Neural crest cell (in vitro differentiated cells): ENCODE data around the gene FUOM. TPM values are rescaled to one million over a fixed set of nuclear protein-coding genes. Genes with fewer than 3 reads are reported as not detected.

Experiments used
- DNase-seq: peaks from one replicate; pipeline ENCODE4 v3.0.0; 2021; ENCODE audit warnings: low read depth, mixed read lengths, low spot score
- H3K27ac Mint-ChIP-seq: one replicate; pipeline ENCODE4 v1.8.0; 2021; ENCODE audit warnings: mild to moderate bottlenecking, mixed read lengths; ENCODE audit not compliant: unreplicated experiment
- H3K27me3 Mint-ChIP-seq: 2 replicates; pipeline ENCODE4 v1.8.0; 2021; ENCODE audit warnings: low read depth, mild to moderate bottlenecking, mixed read lengths
- H3K36me3 Mint-ChIP-seq: 2 replicates; pipeline ENCODE4 v1.8.0; 2021; ENCODE audit warnings: low read depth, mild to moderate bottlenecking, mixed read lengths
- H3K4me1 Mint-ChIP-seq: 2 replicates; pipeline ENCODE4 v1.8.0; 2021; ENCODE audit warnings: mixed read lengths
- H3K4me3 Mint-ChIP-seq: one replicate; pipeline ENCODE4 v1.8.0; 2021; ENCODE audit warnings: mild to moderate bottlenecking, mixed read lengths
- H3K9me3 Mint-ChIP-seq: 2 replicates; pipeline ENCODE4 v1.8.0; 2021; ENCODE audit warnings: mixed read lengths
- total RNA-seq: library from RNA; stranded (reverse); gene quantifications from 2 replicates; pipeline ENCODE4 v1.2.1, GENCODE V29; 2021
- TF ChIP-seq, protein P1 (sequence below): fragments of 200-600 bp; sonication (generic); conservative IDR thresholded peaks from 2 replicates; pipeline ENCODE4 v1.5.0; 2021; ENCODE audit warnings: antibody characterized with exemption, mild to moderate bottlenecking

Gene FUOM
- total RNA-seq, 1 donor from 2014 or later = 18.3 TPM

DNA sequence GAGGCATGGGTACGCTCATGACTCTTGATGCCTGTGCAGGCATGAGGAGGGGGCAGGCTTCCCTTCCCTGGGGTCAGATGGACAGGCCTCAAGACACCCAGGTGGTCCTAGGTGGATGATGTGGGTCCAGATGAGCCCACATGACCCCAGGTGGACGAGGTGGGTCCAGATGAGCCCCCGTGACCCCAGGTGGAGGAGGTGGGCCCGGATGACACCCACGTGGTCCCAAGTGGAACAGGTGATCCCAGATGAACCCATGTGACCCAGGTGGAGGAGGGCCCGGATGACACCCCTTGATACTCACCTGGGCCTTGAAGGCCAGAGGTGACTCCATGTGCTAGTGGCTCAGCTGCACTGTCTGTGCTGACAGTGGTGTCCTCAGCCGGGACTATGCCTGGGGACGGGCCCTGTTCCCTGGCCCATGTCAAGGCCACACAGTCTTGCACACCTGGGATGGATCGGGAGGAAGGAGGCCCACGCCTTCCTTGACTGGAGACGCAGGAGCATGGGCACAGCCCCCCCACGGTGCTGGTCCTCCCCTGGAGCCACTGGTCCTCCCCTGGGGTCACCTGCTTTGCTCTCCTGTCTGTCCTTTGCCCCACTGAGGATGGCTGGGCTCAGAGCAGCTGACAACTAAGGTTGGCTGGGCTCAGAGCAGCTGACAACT, 7.4 kb downstream of the FUOM start:
- Mint-ChIP-seq H3K4me3 (no peak overlapping the region), H3K27ac (no peak overlapping the region), H3K9me3 (no peaks in the 10 kb centered on the region), H3K27me3 (peaks cover 9% of the 10 kb centered on the region), H3K4me1 (peaks cover 5% of the 10 kb centered on the region), H3K36me3 (peaks cover 2% of the 10 kb centered on the region)
- DNase-seq = no peak
- TF ChIP-seq, protein P1, sequence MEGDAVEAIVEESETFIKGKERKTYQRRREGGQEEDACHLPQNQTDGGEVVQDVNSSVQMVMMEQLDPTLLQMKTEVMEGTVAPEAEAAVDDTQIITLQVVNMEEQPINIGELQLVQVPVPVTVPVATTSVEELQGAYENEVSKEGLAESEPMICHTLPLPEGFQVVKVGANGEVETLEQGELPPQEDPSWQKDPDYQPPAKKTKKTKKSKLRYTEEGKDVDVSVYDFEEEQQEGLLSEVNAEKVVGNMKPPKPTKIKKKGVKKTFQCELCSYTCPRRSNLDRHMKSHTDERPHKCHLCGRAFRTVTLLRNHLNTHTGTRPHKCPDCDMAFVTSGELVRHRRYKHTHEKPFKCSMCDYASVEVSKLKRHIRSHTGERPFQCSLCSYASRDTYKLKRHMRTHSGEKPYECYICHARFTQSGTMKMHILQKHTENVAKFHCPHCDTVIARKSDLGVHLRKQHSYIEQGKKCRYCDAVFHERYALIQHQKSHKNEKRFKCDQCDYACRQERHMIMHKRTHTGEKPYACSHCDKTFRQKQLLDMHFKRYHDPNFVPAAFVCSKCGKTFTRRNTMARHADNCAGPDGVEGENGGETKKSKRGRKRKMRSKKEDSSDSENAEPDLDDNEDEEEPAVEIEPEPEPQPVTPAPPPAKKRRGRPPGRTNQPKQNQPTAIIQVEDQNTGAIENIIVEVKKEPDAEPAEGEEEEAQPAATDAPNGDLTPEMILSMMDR = no peak

DNA sequence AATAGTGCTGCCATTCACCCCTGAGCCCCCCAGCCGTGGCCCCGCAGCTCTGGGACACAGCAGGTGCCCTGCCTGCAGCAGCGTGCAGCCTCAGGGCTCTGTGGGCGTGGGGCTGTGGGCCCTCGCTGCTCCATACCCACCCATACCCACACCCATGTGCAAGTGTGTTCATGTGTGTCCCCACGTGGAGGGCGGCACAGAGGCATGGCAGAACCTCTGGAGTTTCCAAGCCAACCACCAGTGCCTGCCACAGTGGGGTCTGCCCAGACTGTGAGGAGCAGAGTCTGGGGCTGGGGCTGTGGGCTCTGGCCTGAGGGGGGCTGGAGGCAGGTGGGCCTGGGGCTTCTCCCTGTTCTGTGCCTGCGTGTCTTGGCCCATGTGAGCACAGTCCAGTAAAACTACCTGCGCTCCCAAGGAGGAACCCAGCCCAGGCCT, 8.2 kb downstream of the FUOM start:
- peak overlapping the region; percentile 35 for H3K4me3 Mint-ChIP-seq
- H3K4me1 Mint-ChIP-seq = peaks cover 9% of the 10 kb centered on the region
- TF ChIP-seq, protein P1 = no peak
- H3K9me3 Mint-ChIP-seq = no peaks in the 10 kb centered on the region
- DNase-seq = no peak
- peaks cover 13% of the 10 kb centered on the region for H3K27me3 Mint-ChIP-seq
- H3K27ac Mint-ChIP-seq = no peak overlapping the region
- peaks cover 2% of the 10 kb centered on the region for H3K36me3 Mint-ChIP-seq

- Mint-ChIP-seq H3K27me3 (peaks cover 13% of the 10 kb centered on the region), H3K36me3 (peaks cover 2% of the 10 kb centered on the region), H3K4me1 (peaks cover 9% of the 10 kb centered on the region)
These were observed 8.7 kb downstream of the FUOM start for GRCh38 chr10:133349160-133349568.

DNA sequence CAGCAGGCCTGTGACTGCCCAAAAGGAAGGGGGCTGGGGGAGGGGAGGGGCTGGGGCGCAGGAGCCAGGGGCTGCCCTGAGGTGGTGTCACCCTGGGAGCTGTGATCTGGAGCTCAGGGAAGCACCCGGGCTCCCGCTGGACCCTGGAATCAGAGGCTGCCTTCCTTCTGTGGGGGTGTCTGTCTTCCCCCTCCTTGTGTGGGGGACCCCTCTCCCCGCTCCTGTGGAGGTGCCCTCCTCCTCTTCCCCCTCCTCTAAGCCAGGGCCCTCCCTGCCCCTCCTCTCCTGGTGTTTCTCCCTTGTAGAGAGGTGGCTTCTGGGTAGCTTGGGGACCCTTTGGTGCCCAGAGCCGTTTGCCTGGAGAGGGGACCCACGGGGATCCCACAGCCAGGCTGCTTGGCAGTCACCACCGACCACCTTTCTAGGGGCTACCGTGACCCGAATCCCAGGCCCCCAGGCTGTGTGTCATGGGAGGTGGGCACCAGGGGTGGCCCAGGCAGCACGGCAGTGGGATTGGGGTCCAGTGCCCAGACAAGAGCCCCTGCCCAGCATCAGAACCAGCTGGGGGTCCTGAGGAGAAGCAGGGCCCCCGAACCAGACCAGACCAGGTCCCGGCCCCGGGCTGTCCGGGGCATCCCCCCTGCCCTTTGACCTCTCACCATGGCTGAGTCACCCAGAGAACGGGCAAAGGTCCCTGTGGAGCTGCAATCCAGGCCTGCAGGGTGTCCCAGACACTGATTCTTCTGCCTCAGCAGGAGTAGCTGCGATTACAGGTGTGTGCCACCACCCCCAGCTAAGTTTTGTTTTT, 9.9 kb downstream of the FUOM start:
- no peak for DNase-seq
- Mint-ChIP-seq H3K4me1 (peaks cover 9% of the 10 kb centered on the region), H3K27ac (no peak overlapping the region), H3K36me3 (peaks cover 2% of the 10 kb centered on the region), H3K27me3 (peaks cover 20% of the 10 kb centered on the region), H3K9me3 (no peaks in the 10 kb centered on the region), H3K4me3 (no peak overlapping the region)
- TF ChIP-seq, protein P1 = no peak

More at GRCh38 chr10:133349160-133349568, 8.7 kb downstream of the FUOM start:
- Mint-ChIP-seq H3K27ac (no peak overlapping the region), H3K4me3 (peak overlapping the region; percentile 35), H3K9me3 (no peaks in the 10 kb centered on the region)
- TF ChIP-seq, protein P1 = no peak
- DNase-seq = no peak

- Mint-ChIP-seq H3K36me3 (peaks cover 2% of the 10 kb centered on the region), H3K27ac (no peak overlapping the region), H3K4me3 (peak overlapping the region; percentile 38), H3K27me3 (peaks cover 28% of the 10 kb centered on the region), H3K4me1 (peaks cover 9% of the 10 kb centered on the region), H3K9me3 (peaks cover 6% of the 10 kb centered on the region)
- TF ChIP-seq, protein P1 = no peak
- no peak for DNase-seq
These were observed 11.4 kb downstream of the FUOM start for GRCh38 chr10:133346413-133346812.
